Breast epithelium (tissue), 3 donors: ENCODE results near the gene PCARE.

ENCODE experiments used
- POLR2AphosphoS5 ChIP-seq, 3 donors: sonication (generic); formaldehyde crosslinking; IDR thresholded peaks; one replicate each; pipeline ENCODE4 v1.6.1; 2017; ENCODE audit warnings: antibody characterized with exemption in 3 of 3
- TF ChIP-seq, protein P1 (sequence below), 3 donors: fragments of 450-650 bp; IDR thresholded peaks; one replicate each; pipeline ENCODE4 v1.5.1; 2016 to 2017; ENCODE audit warnings: antibody characterized with exemption in 3 of 3, mild to moderate bottlenecking in 3 of 3, moderate library complexity in 3 of 3

DNA sequence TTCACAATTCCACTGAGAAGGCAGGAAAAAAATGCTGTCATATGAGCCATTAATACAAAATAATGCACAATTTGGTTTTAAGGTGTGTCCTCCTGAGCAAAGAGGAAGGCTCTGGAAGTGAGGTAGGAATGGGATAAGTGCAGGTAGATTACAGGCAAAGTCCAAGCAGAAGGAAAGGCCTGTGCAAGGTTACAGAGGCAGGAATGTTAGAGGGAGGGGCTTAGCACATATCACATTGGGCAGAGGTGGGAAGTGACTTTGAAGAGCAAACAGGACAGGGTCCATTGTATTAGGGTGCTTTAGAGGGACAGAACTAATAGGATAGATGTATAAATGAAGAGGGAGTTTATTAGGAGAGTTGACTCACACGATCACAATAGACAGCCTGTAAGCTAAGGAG is 26.2 kb upstream of the PCARE start:
- TF ChIP-seq, protein P1, sequence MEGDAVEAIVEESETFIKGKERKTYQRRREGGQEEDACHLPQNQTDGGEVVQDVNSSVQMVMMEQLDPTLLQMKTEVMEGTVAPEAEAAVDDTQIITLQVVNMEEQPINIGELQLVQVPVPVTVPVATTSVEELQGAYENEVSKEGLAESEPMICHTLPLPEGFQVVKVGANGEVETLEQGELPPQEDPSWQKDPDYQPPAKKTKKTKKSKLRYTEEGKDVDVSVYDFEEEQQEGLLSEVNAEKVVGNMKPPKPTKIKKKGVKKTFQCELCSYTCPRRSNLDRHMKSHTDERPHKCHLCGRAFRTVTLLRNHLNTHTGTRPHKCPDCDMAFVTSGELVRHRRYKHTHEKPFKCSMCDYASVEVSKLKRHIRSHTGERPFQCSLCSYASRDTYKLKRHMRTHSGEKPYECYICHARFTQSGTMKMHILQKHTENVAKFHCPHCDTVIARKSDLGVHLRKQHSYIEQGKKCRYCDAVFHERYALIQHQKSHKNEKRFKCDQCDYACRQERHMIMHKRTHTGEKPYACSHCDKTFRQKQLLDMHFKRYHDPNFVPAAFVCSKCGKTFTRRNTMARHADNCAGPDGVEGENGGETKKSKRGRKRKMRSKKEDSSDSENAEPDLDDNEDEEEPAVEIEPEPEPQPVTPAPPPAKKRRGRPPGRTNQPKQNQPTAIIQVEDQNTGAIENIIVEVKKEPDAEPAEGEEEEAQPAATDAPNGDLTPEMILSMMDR (IDR thresholded peaks at IDR 0.05), result no peak
- TF ChIP-seq POLR2AphosphoS5 (IDR thresholded peaks at IDR 0.05), result no peak
